GM18951 (cell line): ENCODE results near the gene LSM12.

Experiments
- POLR2A ChIP-seq: IDR thresholded peaks from 4 replicates; pipeline ENCODE4 v1.6.1; 2011; ENCODE audit warnings: mild to moderate bottlenecking; ENCODE audit not compliant: insufficient read length, insufficient read depth; ENCODE audit errors: extremely low read depth
- in situ Hi-C: fragments of 300-500 bp; cut with MboI; formaldehyde crosslinking; loops from one replicate; pipeline ENCODE4 v1.12.0; 2022; ENCODE audit warnings: low sequenced_read_pairs, mixed read lengths, inconsistent platforms; ENCODE audit not compliant: unreplicated experiment

LSM12 gene

DNA sequence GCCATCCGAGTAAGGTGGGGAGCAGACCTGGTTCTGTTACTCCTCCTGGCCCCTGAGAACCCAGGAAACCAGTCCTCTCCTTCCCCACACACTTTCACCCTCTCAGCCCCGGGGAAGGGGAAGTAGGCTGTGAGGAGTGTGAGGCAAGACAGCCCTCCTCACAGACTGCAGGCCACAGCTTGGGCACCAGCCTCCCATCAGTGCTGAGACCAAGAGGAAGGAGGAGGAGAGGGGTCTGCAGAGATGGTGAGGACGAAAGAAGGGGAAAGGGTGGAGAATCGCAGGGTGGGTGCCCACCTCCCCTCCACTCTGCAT is 11.1 kb upstream of the LSM12 start:
- TF ChIP-seq POLR2A, result no peak
- in situ Hi-C loops, result no loop called here

DNA sequence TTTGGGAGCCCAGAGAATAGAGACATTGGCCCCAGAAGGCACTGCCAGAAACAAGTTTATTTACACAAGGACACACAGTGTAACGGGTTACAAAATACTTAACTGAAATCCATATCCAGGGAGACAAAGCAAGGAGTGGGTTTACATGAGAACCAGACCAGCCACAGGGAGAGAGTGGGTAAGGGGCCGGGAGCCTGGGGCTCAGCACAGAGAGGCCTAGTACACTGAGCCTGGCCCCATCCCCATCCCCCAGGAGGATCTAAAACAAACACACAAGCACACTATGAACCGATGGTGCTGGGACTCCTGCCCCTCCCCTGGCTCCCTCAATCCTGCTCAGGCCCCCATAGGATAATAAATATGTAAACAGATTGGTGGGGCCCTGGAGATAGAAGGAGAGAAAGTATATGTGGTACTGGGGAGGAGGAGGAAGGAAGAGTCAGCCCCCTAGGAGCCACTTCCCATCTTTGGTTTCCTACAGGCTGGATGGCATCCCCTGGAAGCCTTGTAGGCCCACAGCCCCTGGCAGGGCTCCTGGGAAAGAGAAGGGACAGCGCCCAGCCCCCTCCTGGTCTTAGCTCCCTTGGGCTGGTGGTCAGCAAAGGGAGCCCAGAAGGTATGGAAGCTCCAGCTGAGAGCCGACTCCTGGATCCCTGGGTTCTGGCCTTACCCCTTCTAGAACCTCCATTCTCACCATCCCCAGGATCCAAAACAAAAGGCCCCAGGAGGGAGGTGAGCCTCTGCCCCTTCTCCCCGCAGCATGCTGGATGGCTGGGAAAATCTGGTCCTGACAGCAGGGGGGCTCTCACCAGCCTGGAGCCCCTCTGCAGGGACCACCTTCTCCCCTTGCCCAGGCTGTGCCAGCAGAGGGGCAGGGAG is 10.5 kb upstream of the LSM12 start:
- in situ Hi-C loops, result no loop called here

DNA sequence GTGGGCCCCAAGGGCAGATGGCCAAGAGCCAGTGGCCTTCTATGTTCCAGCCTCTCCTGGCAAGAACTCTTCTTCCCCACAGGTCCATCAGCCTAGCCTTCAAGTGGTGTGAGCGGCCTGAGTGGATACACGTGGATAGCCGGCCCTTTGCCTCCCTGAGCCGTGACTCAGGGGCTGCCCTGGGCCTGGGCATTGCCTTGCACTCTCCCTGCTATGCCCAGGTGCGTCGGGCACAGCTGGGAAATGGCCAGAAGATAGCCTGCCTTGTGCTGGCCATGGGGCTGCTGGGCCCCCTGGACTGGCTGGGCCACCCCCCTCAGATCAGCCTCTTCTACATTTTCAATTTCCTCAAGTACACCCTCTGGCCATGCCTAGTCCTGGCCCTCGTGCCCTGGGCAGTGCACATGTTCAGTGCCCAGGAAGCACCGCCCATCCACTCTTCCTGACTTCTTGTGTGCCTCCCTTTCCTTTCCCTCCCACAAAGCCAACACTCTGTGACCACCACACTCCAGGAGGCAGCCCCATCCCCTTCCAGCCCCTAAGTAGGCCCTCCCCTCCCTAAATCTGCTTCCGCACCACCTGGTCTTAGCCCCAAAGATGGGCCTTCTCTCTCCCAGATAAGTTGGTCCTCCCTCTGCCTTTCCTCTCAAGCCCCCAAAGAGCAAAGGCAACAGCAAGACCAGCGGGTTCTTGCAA is 9.3 kb upstream of the LSM12 start:
- TF ChIP-seq POLR2A, result no peak
- in situ Hi-C loops, result no loop called here

More for the DNA sequence above, 10.5 kb upstream of the LSM12 start:
- TF ChIP-seq POLR2A, result no peak

DNA sequence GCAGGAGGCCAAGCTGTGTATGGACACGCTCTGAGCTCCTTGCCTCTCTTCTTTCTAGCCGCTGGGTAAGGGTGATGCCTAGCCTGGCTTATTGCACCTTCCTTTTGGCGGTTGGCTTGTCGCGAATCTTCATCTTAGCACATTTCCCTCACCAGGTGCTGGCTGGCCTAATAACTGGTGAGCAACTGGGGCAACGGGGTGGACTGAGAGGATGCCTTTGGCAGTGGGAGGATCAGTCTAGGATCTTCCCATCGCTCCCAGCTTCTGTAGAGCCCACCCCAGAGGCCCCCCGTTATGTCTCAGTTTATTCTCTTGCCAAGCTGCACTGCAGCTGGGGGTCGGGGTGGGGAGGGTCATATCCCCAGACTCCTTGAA is 8.4 kb upstream of the LSM12 start:
- in situ Hi-C loops, result no loop called here

DNA sequence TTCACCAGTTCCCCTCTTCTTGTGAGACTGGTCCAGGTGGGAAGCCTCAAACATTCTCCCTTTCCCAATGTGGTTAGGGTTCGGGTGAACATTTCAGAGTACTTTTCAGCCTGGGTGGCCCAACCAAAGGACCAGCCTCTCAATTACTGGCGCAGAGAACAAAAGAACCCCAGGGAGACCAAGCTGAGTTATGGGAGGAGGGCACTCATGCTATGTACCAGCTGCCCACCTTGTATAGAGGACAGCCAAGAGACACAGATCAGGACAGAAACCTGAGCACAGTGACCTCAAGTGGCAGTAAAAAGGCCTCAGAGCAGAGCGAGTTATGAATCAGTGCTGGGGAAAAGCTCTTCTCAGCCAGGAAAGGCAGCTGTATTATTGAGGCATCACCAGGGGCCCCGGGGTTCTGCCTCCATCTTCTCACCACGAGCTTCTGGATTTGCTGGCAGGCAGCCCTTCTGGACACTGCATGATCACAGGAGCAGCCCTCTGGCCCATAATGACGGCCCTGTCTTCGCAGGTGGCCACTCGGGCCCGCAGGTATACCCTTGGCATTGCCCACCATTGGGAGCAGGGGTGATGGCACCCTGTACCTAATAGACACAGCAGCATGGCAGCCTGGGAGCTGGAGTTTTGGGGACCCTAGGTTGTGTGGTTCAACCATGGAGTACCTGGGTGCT is 7.9 kb upstream of the LSM12 start:
- TF ChIP-seq POLR2A, result no peak
- in situ Hi-C loops, result no loop called here

More for the DNA sequence above, 8.4 kb upstream of the LSM12 start:
- TF ChIP-seq POLR2A, result no peak

DNA sequence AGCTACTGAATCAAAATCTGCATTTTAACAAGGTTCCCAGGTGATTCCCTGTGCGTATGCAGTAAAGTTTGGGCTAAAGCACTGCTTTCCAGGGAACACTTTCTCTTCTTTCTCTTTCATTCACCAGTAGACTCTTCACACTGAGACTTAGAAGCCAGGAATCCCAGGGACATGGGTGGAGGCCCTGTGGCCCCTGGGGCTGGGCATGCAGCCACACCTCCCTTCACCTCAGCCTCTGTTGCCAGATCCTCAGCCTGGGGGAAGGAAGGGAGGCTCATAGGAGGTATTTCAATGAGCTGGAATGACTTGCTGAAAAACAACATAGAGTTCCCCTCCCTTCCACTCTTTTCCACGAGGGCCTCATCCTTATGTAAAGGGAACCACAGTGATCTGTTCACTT is 5.3 kb upstream of the LSM12 start:
- in situ Hi-C loops, result no loop called here
- TF ChIP-seq POLR2A, result no peak

DNA sequence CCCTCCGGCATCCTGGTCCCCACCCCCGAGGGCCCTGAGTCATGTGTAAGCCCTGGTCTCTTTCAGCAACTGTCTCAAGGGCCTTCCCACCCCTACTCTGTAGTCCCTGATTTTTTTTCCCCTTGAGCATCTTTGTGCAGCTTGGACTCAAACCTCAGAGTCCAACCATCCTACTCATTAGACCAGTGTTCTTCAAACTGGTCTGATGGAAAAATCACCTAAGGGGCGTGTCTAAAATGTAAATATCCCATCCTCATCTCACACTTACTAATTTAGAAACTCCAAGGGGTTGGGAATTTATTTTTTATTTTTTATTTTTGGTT is 4.7 kb upstream of the LSM12 start:
- in situ Hi-C loops, result no loop called here

DNA sequence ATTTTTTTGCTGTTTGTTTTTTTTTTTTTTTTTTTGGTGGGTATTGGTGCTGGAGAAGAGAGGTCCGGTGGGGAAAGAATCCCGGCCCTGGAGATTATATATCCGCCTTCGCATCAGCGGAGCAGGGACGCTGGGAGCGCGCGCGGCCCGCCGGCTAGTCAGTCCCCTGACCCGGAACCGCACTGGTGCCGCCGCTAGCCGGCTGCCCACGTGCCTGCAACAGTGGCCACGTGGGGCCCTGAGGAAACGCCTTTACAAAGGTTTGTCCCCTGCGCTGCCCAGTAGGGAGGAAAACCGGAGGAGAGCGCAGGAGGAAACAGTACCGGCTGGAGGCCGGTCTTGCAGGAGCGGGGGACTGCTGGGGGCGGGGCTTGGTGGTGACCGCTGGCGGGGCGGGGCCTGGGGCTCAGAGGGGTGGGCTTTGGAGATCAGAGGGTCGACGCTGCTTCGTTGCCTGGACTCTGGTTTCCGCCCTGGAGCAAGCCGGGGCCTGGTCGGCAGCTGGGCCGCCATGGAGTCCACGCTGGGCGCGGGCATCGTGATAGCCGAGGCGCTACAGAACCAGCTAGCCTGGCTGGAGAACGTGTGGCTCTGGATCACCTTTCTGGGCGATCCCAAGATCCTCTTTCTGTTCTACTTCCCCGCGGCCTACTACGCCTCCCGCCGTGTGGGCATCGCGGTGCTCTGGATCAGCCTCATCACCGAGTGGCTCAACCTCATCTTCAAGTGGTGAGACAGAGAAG is 4.2 kb upstream of the LSM12 start, which contains the start of gene G6PC3:
Gene G6PC3, plus strand, starts transcription at position 281 of the 743 bp plus-strand sequence. Its CDS starts 231 bp downstream, at position 512.
- in situ Hi-C loops, result no loop called here
- peak; percentile 82 for TF ChIP-seq POLR2A

More for the DNA sequence above, 4.7 kb upstream of the LSM12 start:
- no peak for TF ChIP-seq POLR2A

DNA sequence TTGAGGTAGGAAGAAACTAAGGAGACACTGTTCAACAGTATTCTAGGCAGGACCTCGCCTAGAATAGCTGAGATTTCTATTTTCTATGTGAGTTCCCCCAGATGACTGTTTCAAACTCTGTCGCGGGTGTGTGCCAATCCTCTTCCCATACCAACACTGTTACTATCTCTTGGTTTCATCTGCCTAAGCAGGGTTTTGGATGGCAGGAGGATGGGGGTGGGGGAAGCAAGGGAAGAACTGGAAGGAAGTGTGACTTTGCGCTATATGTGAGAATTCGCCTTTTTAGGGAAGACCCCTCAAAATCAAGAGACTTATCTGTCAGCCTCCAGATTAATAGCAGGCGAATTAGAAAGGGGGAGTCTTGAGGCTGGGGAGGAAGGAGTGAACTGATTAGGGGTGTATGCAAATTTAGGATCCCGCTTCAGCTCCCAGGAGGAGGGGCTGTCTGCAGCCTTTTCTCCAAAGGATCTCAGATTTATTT is 3.5 kb upstream of the LSM12 start:
- no peak for TF ChIP-seq POLR2A
- in situ Hi-C loops, result no loop called here

DNA sequence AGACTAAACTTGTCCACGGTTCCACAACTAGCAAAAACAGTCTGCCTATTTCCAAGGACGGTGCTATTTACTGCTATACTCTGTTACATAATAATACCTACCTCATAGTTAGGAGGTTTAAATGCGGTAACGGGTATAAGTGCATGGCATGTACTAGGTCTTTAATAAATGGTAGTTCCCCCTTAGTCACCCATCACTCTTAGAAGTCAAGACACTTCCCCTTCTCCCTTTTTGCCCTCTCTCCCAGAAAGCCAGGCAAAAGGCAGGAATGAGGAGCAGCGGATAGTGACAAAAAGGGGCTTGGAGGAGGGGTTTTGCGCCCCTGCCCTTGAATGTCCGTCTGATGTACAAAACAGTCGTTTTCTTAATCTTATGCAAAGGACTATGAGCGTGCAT is 1.1 kb upstream of the LSM12 start:
- in situ Hi-C loops, result no loop called here
- no peak for TF ChIP-seq POLR2A

DNA sequence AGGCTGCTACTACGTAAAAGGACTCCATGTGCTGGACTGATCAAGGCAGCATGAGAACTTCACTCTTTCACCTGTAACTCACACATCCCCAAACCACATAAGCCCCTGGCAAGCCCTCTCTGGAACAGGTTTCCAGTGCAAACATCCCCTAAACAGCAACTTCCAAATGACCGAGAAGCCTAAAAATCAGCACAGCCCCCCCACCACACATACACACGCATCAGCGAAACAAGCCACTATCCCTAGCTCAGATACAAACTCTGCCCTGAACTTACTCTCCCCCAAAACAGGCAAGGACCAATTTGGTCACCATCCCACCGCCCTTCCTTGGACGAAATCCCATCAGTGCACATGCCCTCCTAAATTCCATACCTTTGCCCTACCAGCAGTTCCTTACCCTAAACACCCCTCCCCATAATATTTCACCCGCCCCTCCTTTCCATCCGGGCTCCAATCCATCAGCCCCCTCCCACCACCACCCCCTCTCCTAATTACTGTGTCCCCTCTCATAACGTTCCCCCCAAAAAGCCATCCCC is 735 bp downstream of the LSM12 start:
- in situ Hi-C loops, result no loop called here

DNA sequence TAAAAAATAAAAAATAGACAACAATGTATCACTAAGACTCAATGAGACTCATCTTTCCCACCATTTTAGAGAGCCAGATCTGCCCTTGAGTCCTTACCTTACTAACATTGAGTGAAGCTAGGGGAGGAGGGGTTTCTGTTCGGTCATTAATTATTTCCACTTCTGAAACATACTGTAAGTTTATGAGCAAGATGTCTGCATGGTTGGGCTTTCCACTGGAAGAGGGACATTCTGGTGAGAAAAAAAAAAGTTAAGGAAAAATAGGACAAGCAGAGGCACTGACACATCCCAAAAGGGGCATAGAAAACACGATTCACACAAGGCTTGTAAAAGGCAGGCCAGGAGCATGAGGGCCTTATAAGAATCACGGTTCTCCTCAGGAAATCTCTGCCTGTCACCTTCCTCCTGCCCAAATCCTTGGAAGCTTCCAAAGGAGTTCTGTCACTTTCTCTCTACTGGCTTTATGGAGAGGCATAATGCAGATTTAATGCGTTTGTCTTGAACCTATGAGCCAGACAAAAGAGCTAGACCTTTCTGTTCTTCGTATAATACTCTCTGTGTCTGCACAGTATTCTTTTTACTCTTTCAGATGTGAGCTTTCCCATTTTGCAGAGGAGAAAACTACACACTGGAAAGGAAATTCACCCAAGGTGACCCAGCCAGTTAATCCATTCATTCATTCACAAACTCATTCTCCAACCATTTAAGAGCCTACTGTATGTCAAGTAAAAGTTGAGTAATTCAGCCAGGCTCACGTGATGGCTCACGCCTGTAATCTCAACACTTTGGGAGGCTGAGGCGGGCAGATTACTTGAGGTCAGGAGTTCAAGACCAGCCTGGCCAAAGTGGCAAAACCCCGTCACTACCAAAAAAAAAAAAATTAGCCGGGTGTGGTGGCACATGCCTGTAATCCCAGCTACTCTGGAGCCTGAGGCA is 2.5 kb downstream of the LSM12 start:
- in situ Hi-C loops, result no loop called here
- no peak for TF ChIP-seq POLR2A

More for the DNA sequence above, 735 bp downstream of the LSM12 start:
- no peak for TF ChIP-seq POLR2A
